Caco-2 (cell line): ENCODE results near the gene ARAP2. TPM values are rescaled to one million over a fixed set of nuclear protein-coding genes. Genes with fewer than 3 reads are reported as not detected.

Experiments used
- BruUV-seq: library from RNA; stranded (reverse); fragments of 400-500 nt; replicated peaks from 2 replicates; lab custom pipeline; 2021; lab: Mats Ljungman, UMichigan
- CTCF ChIA-PET: fragments of 300-600 bp; sonication (Branson Sonifier 250); formaldehyde crosslinking; loops from one replicate; lab custom pipeline; 2022; ENCODE audit warnings: antibody characterized with exemption; lab: Charles Lee
- POLR2A ChIA-PET: fragments of 300-600 bp; sonication (Branson Sonifier 250); formaldehyde crosslinking; loops from one replicate; lab custom pipeline; 2022; ENCODE audit warnings: antibody characterized with exemption; lab: Charles Lee
- DNase-seq, 2 experiments: peaks; one replicate each; pipeline versions ENCODE4 v3.0.0 to v3.0.0-alpha.2; 2020 to 2022
- H3K27me3 ChIP-seq: replicated peaks from 2 replicates; pipeline ENCODE4 v1.6.0; 2011; ENCODE audit warnings: low read length; ENCODE audit not compliant: control insufficient read depth, insufficient read depth
- H3K36me3 ChIP-seq: 2 replicates; pipeline ENCODE4 v1.5.1; 2011; ENCODE audit warnings: low read length; ENCODE audit not compliant: control insufficient read depth, insufficient read depth
- H3K4me1 ChIP-seq: fragments of 250-450 bp; sonication (Bioruptor Pico); 2 replicates; pipeline ENCODE4 v1.5.1; 2020; ENCODE audit warnings: mild to moderate bottlenecking
- H3K4me3 ChIP-seq: 2 replicates; pipeline ENCODE4 v1.5.1; 2011; ENCODE audit warnings: low read depth, mild to moderate bottlenecking, control low read depth, low read length
- H3K9me3 ChIP-seq: fragments of 250-450 bp; sonication (Bioruptor Pico); 2 replicates; pipeline ENCODE4 v1.5.1; 2020; ENCODE audit warnings: mild to moderate bottlenecking, moderate library complexity
- H3K27ac Mint-ChIP-seq: one replicate; pipeline ENCODE4 v1.8.0; 2022; ENCODE audit warnings: mixed read lengths; ENCODE audit not compliant: unreplicated experiment
- H3K27me3 Mint-ChIP-seq: one replicate; pipeline ENCODE4 v1.8.0; 2022; ENCODE audit warnings: mixed read lengths; ENCODE audit not compliant: insufficient read depth, unreplicated experiment
- H3K36me3 Mint-ChIP-seq: one replicate; pipeline ENCODE4 v1.8.0; 2022; ENCODE audit warnings: mild to moderate bottlenecking, mixed read lengths; ENCODE audit not compliant: insufficient read depth, unreplicated experiment
- H3K4me1 Mint-ChIP-seq: one replicate; pipeline ENCODE4 v1.8.0; 2022; ENCODE audit warnings: low read depth, mixed read lengths; ENCODE audit not compliant: unreplicated experiment
- H3K4me3 Mint-ChIP-seq: one replicate; pipeline ENCODE4 v1.8.0; 2022; ENCODE audit warnings: mild to moderate bottlenecking, moderate library complexity, mixed read lengths; ENCODE audit not compliant: unreplicated experiment
- H3K9me3 Mint-ChIP-seq: one replicate; pipeline ENCODE4 v1.8.0; 2022; ENCODE audit warnings: mixed read lengths; ENCODE audit not compliant: unreplicated experiment
- CTCF ChIP-seq, 2 experiments: fragments of 200-600 bp in 1 of 2; IDR thresholded peaks; 1 replicate in 1 of 2; 2 replicates in 1 of 2; pipeline versions ENCODE4 v1.5.1 to v1.8.0; 2011 to 2022; ENCODE audit warnings: antibody characterized with exemption in 1 of 2, control low read depth in 1 of 2, inconsistent platforms in 1 of 2, low read depth in 1 of 2, low read length in 1 of 2, mild to moderate bottlenecking in 1 of 2, moderate library complexity in 1 of 2; ENCODE audit not compliant: insufficient read depth in 1 of 2, severe bottlenecking in 1 of 2, unreplicated experiment in 1 of 2
- intact Hi-C: fragments of 100-400 bp; cut with micrococcal nuclease; formaldehyde crosslinking; loops from one replicate; pipeline ENCODE4 v1.10.0; 2022; ENCODE audit not compliant: unreplicated experiment
- total RNA-seq: library from RNA; stranded (reverse); gene quantifications from 2 replicates; pipeline ENCODE4 v1.2.3, GENCODE V29; 2022

ARAP2 gene
- total RNA-seq, 1 experiment from 2014 or later: 3.9 TPM

- no peaks in the 10 kb centered on the region for H3K36me3 ChIP-seq
- ChIA-PET POLR2A (no interaction called here), CTCF (no interaction called here)
- H3K4me1 ChIP-seq: no peaks in the 10 kb centered on the region
- no TSS peak for BruUV-seq
- Mint-ChIP-seq H3K4me1 (no peaks in the 10 kb centered on the region), H3K27ac (no peak overlapping the region), H3K9me3 (no peaks in the 10 kb centered on the region), H3K27me3 (no peaks in the 10 kb centered on the region), H3K36me3 (no peaks in the 10 kb centered on the region), H3K4me3 (no peak overlapping the region)
- H3K27me3 ChIP-seq: no peaks in the 10 kb centered on the region
- intact Hi-C loops: no loop called here
- no peaks in the 10 kb centered on the region for H3K9me3 ChIP-seq
- no peak for TF ChIP-seq CTCF (IDR thresholded peaks at IDR 0.05; ENCODE audit: insufficient read depth in 1 of 2, low read depth in 1 of 2, low read length in 1 of 2, severe bottlenecking in 1 of 2, unreplicated experiment in 1 of 2)
- H3K4me3 ChIP-seq: no peak overlapping the region
- no peak for DNase-seq
Observed at GRCh38 chr4:36072529-36072928, 171.8 kb downstream of the ARAP2 start.

DNA sequence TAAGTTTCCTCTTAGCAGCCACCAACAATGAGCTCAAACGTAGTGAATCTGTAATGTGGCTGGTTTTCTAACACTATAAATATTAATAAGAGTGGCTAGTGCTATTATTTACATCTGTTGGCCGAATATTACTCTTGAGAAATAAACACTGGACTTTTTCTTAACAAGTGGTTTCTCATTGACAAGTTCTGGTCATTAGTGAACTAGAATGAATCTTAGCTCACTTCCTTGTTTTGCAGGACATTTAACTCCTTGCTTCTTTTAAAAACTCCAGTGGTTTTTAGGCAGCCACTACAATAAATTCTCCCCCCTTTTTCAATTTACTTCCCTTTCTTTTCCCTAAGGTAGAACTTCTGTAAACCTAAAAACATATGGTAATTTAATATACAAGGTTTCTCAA lies 177.2 kb downstream of the ARAP2 start:
- no peaks in the 10 kb centered on the region for H3K4me1 Mint-ChIP-seq
- POLR2A ChIA-PET: no interaction called here
- H3K36me3 Mint-ChIP-seq: no peaks in the 10 kb centered on the region
- Histone ChIP-seq H3K4me3 (no peak overlapping the region), H3K4me1 (no peaks in the 10 kb centered on the region), H3K9me3 (no peaks in the 10 kb centered on the region), H3K27me3 (no peaks in the 10 kb centered on the region), H3K36me3 (no peaks in the 10 kb centered on the region)
- no peak overlapping the region for H3K4me3 Mint-ChIP-seq
- no peaks in the 10 kb centered on the region for H3K27me3 Mint-ChIP-seq
- no peak for DNase-seq
- no peak for TF ChIP-seq CTCF (IDR thresholded peaks at IDR 0.05; ENCODE audit: insufficient read depth in 1 of 2, low read depth in 1 of 2, low read length in 1 of 2, severe bottlenecking in 1 of 2, unreplicated experiment in 1 of 2)
- H3K27ac Mint-ChIP-seq: no peak overlapping the region
- intact Hi-C loops: no loop called here
- no peaks in the 10 kb centered on the region for H3K9me3 Mint-ChIP-seq
- BruUV-seq: no TSS peak
- CTCF ChIA-PET: no interaction called here

DNA sequence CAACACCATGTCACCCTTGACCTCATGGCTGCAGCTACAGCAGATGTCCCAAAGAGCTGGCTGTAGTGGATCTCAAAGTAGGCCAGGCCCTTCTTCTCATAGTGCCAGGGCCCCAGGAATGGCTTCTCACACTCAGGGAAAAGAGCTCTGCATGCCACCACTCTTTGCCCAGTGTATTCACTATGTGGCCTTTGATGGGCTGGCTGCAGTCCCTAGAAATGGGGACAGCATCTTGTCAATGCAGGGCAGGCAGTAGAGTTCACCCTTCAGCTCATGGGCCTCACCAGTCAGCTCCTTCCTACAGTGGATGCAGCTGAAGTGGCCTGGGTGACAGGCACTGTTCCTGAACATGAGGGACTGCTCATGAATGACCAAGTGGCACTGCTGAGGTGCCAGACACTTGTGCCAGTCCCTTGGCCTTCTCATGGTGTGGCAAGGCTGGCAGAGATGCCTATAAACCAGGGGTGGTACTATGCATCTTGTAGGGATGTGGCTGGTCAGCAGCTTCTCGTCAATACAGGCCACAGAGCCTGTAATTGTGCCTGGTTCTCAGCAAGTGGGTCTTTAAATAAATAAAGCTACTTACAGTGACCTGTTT lies 178.9 kb downstream of the ARAP2 start:
- no peak overlapping the region for H3K4me3 ChIP-seq
- no peaks in the 10 kb centered on the region for H3K36me3 Mint-ChIP-seq
- no peak for TF ChIP-seq CTCF (IDR thresholded peaks at IDR 0.05; ENCODE audit: insufficient read depth in 1 of 2, low read depth in 1 of 2, low read length in 1 of 2, severe bottlenecking in 1 of 2, unreplicated experiment in 1 of 2)
- intact Hi-C loops: no loop called here
- H3K36me3 ChIP-seq: no peaks in the 10 kb centered on the region
- H3K4me3 Mint-ChIP-seq: no peak overlapping the region
- no peaks in the 10 kb centered on the region for H3K4me1 Mint-ChIP-seq
- DNase-seq: no peak
- H3K27me3 ChIP-seq: no peaks in the 10 kb centered on the region
- POLR2A ChIA-PET: no interaction called here
- no TSS peak for BruUV-seq
- CTCF ChIA-PET: no interaction called here
- no peaks in the 10 kb centered on the region for H3K9me3 ChIP-seq
- H3K27me3 Mint-ChIP-seq: no peaks in the 10 kb centered on the region
- H3K9me3 Mint-ChIP-seq: no peaks in the 10 kb centered on the region
- H3K4me1 ChIP-seq: no peaks in the 10 kb centered on the region
- no peak overlapping the region for H3K27ac Mint-ChIP-seq
